Measurements from ENCODE around the gene DIPK1A.
A peak's percentile ranks its signal among the peaks of the same experiment; 100 is the strongest.
"Not testable (repeated sequence)": the region's sequence is repeated elsewhere in the genome, so short reads cannot be mapped to it uniquely, and the experiment has no call there.

DIPK1A gene

GRCh38 chr1:92975551-92976232, 14.4 kb upstream of the DIPK1A start:
- DNase-seq, result no peak

- DNase-seq, result not testable (repeated sequence)
These were observed 12.8 kb upstream of the DIPK1A start for GRCh38 chr1:92974112-92974511.

- DNase-seq, result no peak
These were observed 12.1 kb upstream of the DIPK1A start for GRCh38 chr1:92973203-92973897.

- no peak for DNase-seq
These were observed 11.3 kb upstream of the DIPK1A start for GRCh38 chr1:92972409-92973129.

GRCh38 chr1:92971932-92972331, 10.7 kb upstream of the DIPK1A start:
- DNase-seq, result not testable (repeated sequence)

GRCh38 chr1:92970990-92971689, 9.9 kb upstream of the DIPK1A start:
- no peak for DNase-seq

- DNase-seq, result no peak
These were observed 8.3 kb upstream of the DIPK1A start for GRCh38 chr1:92969517-92969916.

- peak; percentile 44 for DNase-seq
These were observed 7.1 kb upstream of the DIPK1A start for GRCh38 chr1:92968138-92969032.

GRCh38 chr1:92964998-92965397, 3.7 kb upstream of the DIPK1A start:
- DNase-seq, result peak; percentile 75

GRCh38 chr1:92964316-92964715, 3.1 kb upstream of the DIPK1A start:
- no peak for DNase-seq

GRCh38 chr1:92961896-92962752, 862 bp upstream of the DIPK1A start:
- peak; percentile 74 for DNase-seq

GRCh38 chr1:92960395-92961130, 699 bp downstream of the DIPK1A start:
- peak; percentile 72 for DNase-seq

GRCh38 chr1:92958203-92958970, 2.9 kb downstream of the DIPK1A start:
- DNase-seq, result no peak

GRCh38 chr1:92957030-92957734, 4.1 kb downstream of the DIPK1A start:
- no peak for DNase-seq

- DNase-seq, result no peak
These were observed 4.8 kb downstream of the DIPK1A start for GRCh38 chr1:92956254-92957029.

GRCh38 chr1:92953491-92953890, 7.8 kb downstream of the DIPK1A start:
- peak; percentile 45 for DNase-seq

GRCh38 chr1:92952714-92953113, 8.5 kb downstream of the DIPK1A start:
- no peak for DNase-seq

- peak; percentile 45 for DNase-seq
These were observed 10.1 kb downstream of the DIPK1A start for GRCh38 chr1:92951141-92951582.
